Measurements from ENCODE around the gene RASAL1. TPM values are rescaled to one million over a fixed set of nuclear protein-coding genes. Genes with fewer than 3 reads are reported as not detected.

The RASAL1 gene
- total and polyA plus RNA-seq, 10 donors = 0.13 to 1.7 (median 0.62) TPM; not detected in 2

DNA sequence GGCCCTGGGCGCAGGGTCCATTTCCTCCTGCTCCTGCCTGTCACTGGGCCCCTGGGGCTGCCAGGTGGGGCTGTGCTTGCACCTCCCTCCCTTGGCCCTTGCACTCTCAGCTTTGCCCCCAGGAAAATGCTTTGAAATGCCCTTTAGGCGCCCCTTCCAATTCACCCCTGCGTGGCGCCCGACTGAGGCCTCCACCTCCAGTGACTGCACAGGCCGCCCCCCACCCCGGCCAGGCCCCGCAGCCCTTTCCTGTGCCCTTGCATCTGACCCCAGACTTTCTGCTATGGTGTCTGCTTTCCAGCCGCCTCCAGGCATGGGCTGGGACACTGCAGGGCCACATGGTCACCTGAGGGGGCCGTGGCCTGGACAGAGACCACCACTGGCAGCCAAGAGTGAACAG is 32.3 kb upstream of the RASAL1 start:
- Histone ChIP-seq H3K4me3 (no peak overlapping the region), H3K27me3 (replicated peaks in 1 of 7) (no peaks in the 10 kb centered on the region), H3K36me3 (peaks cover 22 to 100% (median 100%) of the 10 kb centered on the region in 6 donors), H3K4me1 (peaks cover 0 to 10% (median 2%) of the 10 kb centered on the region in 6 donors), H3K9me3 (no peaks in the 10 kb centered on the region), H3K27ac (no peak overlapping the region)
- intact Hi-C loops (cut with DNase I; ENCODE audit: low total_unique reads) = no loop called here
- WGBS, 5 donors = 93 to 98% (median 95%) methylated on average over 9 to 10 of the region's 10 CpGs
- TF ChIP-seq POLR2AphosphoS5 (IDR thresholded peaks at IDR 0.05) = peak in 1 of 3 donors; percentile 38
- no peak for TF ChIP-seq POLR2A (IDR thresholded peaks at IDR 0.05)
- TF ChIP-seq, protein P1, sequence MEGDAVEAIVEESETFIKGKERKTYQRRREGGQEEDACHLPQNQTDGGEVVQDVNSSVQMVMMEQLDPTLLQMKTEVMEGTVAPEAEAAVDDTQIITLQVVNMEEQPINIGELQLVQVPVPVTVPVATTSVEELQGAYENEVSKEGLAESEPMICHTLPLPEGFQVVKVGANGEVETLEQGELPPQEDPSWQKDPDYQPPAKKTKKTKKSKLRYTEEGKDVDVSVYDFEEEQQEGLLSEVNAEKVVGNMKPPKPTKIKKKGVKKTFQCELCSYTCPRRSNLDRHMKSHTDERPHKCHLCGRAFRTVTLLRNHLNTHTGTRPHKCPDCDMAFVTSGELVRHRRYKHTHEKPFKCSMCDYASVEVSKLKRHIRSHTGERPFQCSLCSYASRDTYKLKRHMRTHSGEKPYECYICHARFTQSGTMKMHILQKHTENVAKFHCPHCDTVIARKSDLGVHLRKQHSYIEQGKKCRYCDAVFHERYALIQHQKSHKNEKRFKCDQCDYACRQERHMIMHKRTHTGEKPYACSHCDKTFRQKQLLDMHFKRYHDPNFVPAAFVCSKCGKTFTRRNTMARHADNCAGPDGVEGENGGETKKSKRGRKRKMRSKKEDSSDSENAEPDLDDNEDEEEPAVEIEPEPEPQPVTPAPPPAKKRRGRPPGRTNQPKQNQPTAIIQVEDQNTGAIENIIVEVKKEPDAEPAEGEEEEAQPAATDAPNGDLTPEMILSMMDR (IDR thresholded peaks at IDR 0.05 in 8 of 11, conservative IDR thresholded peaks at IDR 0.05 in 3 of 11) = no peak
- DNase-seq = no peak

DNA sequence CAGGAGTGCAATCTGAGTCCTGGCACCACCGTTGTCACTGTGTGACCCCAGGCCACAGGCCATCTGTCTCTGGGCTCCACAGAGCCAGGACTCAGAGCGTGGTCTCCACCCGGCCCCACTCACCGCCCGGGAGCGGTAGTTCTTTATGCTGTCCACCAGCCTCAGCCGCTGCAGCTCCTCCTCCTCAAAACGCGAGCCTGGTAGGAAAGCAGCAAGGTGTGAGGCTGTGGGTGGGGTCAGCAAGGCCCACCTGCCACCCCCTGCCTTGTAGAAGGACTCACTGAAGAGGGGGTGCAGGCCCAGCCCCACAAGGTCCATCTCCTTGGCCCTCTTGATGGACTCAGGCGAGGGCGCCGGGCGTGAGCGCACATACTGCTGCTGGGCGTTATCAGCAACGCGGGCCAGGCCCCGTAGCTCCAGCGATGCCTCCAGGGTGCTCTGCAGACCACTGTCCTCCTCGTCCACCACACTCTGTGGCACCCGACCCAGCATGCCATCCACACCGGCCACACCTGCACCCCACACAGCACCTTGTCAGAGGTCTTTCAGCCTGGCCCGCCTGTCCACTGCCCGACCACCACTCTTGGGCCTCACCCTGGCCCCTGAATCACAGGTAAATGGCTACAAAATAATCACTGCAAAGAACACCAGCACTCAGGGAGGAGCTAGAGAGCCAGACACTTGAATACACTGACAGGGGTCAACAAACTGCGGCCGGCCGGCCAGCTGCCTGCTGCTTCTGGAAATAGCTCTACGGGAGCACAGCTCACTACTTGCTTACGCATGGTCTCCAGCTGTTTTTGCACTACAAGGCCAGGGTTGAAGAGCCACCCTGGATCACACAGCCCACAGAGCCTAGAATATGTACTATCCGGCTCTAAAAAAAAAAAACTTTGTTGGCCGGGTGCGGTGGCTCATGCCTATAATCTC is 30.2 kb upstream of the RASAL1 start:
- peaks cover 10 to 100% (median 98%) of the 10 kb centered on the region in 6 donors for H3K36me3 ChIP-seq
- no peak overlapping the region for H3K4me3 ChIP-seq
- intact Hi-C loops (cut with DNase I; ENCODE audit: low total_unique reads) = no loop called here
- WGBS, 5 donors = 88 to 96% (median 95%) methylated on average over 18 to 32 of the region's 32 CpGs
- no peak for TF ChIP-seq POLR2A (IDR thresholded peaks at IDR 0.05)
- peak in 1 of 3 donors; percentile 46 for TF ChIP-seq POLR2AphosphoS5 (IDR thresholded peaks at IDR 0.05)
- no peak for DNase-seq
- no peaks in the 10 kb centered on the region for H3K9me3 ChIP-seq
- no peaks in the 10 kb centered on the region for H3K4me1 ChIP-seq
- H3K27ac ChIP-seq = no peak overlapping the region
- no peaks in the 10 kb centered on the region for H3K27me3 ChIP-seq (replicated peaks in 1 of 7)

DNA sequence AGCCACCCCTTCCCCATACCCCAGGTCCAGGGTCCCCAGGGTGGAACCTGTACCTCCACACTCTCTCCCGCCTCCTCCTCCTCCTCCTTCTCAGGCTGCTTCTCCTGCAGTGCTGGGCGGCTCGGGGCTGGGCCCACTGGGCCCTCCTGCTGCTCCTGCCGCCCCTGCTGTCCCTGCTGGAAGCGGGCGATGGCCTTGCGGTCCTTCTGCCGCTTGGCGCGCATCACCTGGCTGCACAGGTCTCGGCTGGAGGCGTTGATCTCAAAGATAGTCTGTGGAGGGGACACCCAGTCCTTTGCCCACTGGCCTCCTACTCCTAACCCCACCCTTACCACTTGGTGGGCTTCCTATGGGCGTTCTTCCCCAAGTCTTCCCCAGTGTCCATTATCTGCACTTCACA is 28.5 kb upstream of the RASAL1 start:
- H3K4me1 ChIP-seq = no peaks in the 10 kb centered on the region
- DNase-seq = no peak
- WGBS, 5 donors = 96 to 100% (median 97%) methylated on average over 13 of the region's 13 CpGs
- H3K27me3 ChIP-seq (replicated peaks in 1 of 7) = no peaks in the 10 kb centered on the region
- no peak overlapping the region for H3K4me3 ChIP-seq
- no peaks in the 10 kb centered on the region for H3K9me3 ChIP-seq
- TF ChIP-seq, protein P1 (IDR thresholded peaks at IDR 0.05 in 8 of 11, conservative IDR thresholded peaks at IDR 0.05 in 3 of 11) = no peak
- TF ChIP-seq POLR2AphosphoS5 (IDR thresholded peaks at IDR 0.05) (peak in 1 of 3 donors; percentile 30), POLR2A (IDR thresholded peaks at IDR 0.05) (no peak)
- peaks cover 8 to 100% (median 99%) of the 10 kb centered on the region in 6 donors for H3K36me3 ChIP-seq
- intact Hi-C loops (cut with DNase I; ENCODE audit: low total_unique reads) = no loop called here
- no peak overlapping the region for H3K27ac ChIP-seq

DNA sequence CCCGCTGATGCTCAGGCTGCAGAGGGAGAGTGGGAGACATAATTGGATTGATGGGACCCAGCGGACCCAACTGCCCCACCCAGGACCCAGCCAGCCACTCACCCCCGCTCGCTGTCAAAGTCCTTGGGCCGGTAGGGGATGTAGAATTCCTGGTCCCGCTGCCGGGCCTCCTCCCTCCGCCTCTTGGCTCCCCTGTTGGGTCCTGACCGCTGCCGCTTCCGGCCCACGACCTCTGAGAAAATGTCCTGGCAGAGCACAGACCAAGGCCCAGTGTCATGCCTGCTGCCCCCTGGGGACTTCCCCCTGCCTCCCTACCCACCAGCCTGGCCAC is 27.4 kb upstream of the RASAL1 start:
- H3K27me3 ChIP-seq (replicated peaks in 1 of 7) = no peaks in the 10 kb centered on the region
- no peak for DNase-seq
- peaks cover 3 to 100% (median 99%) of the 10 kb centered on the region in 6 donors for H3K36me3 ChIP-seq
- H3K4me1 ChIP-seq = no peaks in the 10 kb centered on the region
- no peak overlapping the region for H3K27ac ChIP-seq
- no peaks in the 10 kb centered on the region for H3K9me3 ChIP-seq
- TF ChIP-seq POLR2AphosphoS5 (IDR thresholded peaks at IDR 0.05) = peak in 1 of 3 donors; percentile 11
- no peak for TF ChIP-seq POLR2A (IDR thresholded peaks at IDR 0.05)
- intact Hi-C loops (cut with DNase I; ENCODE audit: low total_unique reads) = no loop called here
- 94 to 96% (median 95%) methylated on average over 11 to 12 of the region's 12 CpGs for WGBS, 5 donors
- H3K4me3 ChIP-seq = no peak overlapping the region
